Heart right ventricle (tissue), 16 donors: Measurements from ENCODE around the gene EDNRB. TPM values are rescaled to one million over a fixed set of nuclear protein-coding genes. Genes with fewer than 3 reads are reported as not detected.
"Not testable (repeated sequence)": the region's sequence is repeated elsewhere in the genome, so short reads cannot be mapped to it uniquely, and the experiment has no call there.

Experiments
- ATAC-seq, 8 donors: fragments of 200-7000 bp; cut with Tn5 transposase; one replicate each; pipeline ENCODE4 v1.9.1; 2020; ENCODE audit warnings: mild to moderate bottlenecking in 8 of 8, moderate library complexity in 8 of 8, moderate number of reproducible peaks in 1 of 8
- DNase-seq, 2 donors: peaks; one replicate each; pipeline ENCODE4 v3.0.0-alpha.2; 2020
- H3K27ac ChIP-seq, 10 donors: fragments of 200-600 bp; sonication (generic) in 2 of 10; one replicate each; pipeline versions ENCODE4 v1.5.0 to v1.8.0; 2020 to 2022; ENCODE audit warnings: mild to moderate bottlenecking in 3 of 10
- H3K27me3 ChIP-seq, 7 donors: fragments of 200-600 bp; one replicate each; pipeline ENCODE4 v1.8.0; 2021 to 2022; ENCODE audit warnings: mild to moderate bottlenecking in 2 of 7
- H3K36me3 ChIP-seq, 9 donors: fragments of 200-600 bp; sonication (generic) in 1 of 9; one replicate each; pipeline versions ENCODE4 v1.5.0 to v1.8.0; 2020 to 2022; ENCODE audit warnings: mild to moderate bottlenecking in 2 of 9
- H3K4me1 ChIP-seq, 9 donors: fragments of 200-600 bp; sonication (generic) in 1 of 9; one replicate each; pipeline versions ENCODE4 v1.5.0 to v1.8.0; 2020 to 2022; ENCODE audit warnings: mild to moderate bottlenecking in 4 of 9
- H3K4me3 ChIP-seq, 10 donors: fragments of 200-600 bp; sonication (generic) in 2 of 10; one replicate each; pipeline versions ENCODE4 v1.5.0 to v1.8.0; 2020 to 2022; ENCODE audit warnings: mild to moderate bottlenecking in 7 of 10, moderate library complexity in 2 of 10
- H3K9me3 ChIP-seq, 11 donors: fragments of 200-600 bp in 10 of 11; sonication (generic) in 2 of 11; one replicate each; pipeline versions ENCODE4 v1.5.0 to v1.8.0; 2013 to 2022; ENCODE audit warnings: mild to moderate bottlenecking in 2 of 11, control low read depth in 1 of 11, moderate library complexity in 1 of 11
- WGBS, 2 donors: extraction: QIAGEN DNeasy Blood & Tissue Kit; methylation state at CpG; one replicate each; pipeline ENCODE4 v1.1.7; 2013; ENCODE audit warnings: inconsistent platforms in 1 of 2; 5-methylcytosine and 5-hydroxymethylcytosine counted together
- intact Hi-C, 10 donors: fragments of 100-400 bp; cut with DNase I; formaldehyde crosslinking; loops; one replicate each; pipeline versions ENCODE4 v1.11.1 to v1.14.2; 2022
- polyA plus RNA-seq, 2 donors: library from polyadenylated mRNA; stranded (reverse); fragments of 200-250 nt; gene quantifications; one replicate each; pipeline ENCODE4 v1.2.3, GENCODE V29; 2013
- total RNA-seq, 10 donors: library from RNA; stranded (reverse); fragmentation: NEBNext Ultra II Directional in 3 of 10; extraction: Animal tissue kit (Norgen Biotek cat#: 25700) in 3 of 10; gene quantifications; one replicate each; pipeline versions ENCODE4 v1.2.1 to v1.2.4, GENCODE V29; 2021 to 2023
- TF ChIP-seq, protein P1 (sequence below), 9 donors: fragments of 200-600 bp; sonication (generic) in 2 of 9; IDR thresholded peaks; one replicate each; pipeline versions ENCODE4 v1.5.0 to v1.8.0; 2021 to 2022; ENCODE audit warnings: antibody characterized with exemption in 9 of 9, mild to moderate bottlenecking in 5 of 9, moderate library complexity in 1 of 9
- donor health status: Arrhythmogenic right ventricular cardiomyopathy.
- donor health status: ischemic (EF 13 %, LVEDD 7.1; RV severe dilation, severe dysfunction).
- donor health status: healthy with polysubstance abuse.
- donor health status: DM: no; HTN: yes; CAD: no.
- donor health status: DM: no; HTN: no; CAD: no.
- donor health status: ischemic (EF 25% LVEDD 6.9; RV normal size, moderate dysfunction).
- donor health status: ischemic (EF 25% LVEDD 5.7; RV mildly dilated, moderate dysfunction).
- donor health status: healthy.
- donor health status: DM: yes; HTN: yes; CAD: no.
- donor health status: Ischemic cardiomyopathy.
- donor health status: ischemic (EF 35%, LVEDD 5.7; RV mildly dilated, moderate dysfunction).
- donor health status: nonischemic (EF 11% LVEDD 7.7; RV severe dilation, severe dysfunction).
- donor health status: DM: yes; HTN: yes; CAD: no.
- donor health status: PGD.
- donor health status: ischemic (EF 29% LVEDD 5.4; RV normal size, mild dysfunction).
- donor health status: nonischemic (EF 23%, LVEDD 6.1; RV moderate dilation, normal function).

EDNRB gene
- total and polyA plus RNA-seq, 12 donors: 9.3 to 61.9 (median 19.9) TPM

DNA sequence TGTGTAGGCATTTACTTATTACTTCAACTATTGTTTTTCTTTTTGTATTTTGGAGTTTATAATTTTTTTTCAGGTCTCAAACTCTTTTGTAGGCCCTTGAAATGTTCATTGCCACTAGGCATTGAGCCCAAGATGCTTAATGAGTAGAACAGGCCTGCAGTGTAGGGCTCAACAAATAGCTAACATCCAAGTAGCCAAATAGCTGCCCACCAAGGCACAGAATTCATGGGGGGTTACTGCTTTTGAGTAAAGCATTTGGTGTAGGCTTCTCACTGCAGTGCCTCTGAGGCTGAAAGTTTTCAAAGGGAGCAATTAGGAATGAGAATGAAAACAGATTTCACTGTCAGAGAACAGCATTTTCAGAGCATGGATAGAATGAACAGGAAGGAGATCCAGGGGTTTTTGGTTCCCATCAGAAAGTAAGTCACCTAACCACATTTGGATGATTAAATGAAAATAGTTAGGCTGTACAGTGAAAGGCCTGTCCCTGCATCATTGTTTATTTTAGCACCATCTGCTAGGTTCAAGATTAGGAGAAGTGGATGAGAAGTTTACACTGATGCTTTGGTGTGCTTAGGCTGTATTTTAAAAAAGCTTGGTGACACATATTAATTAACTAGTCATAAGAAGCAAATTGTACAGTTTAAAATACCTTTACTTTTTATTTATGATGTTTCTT lies 61.0 kb downstream of the EDNRB start:
- peaks cover 0 to 30% (median 0%) of the 10 kb centered on the region in 9 donors for H3K4me1 ChIP-seq
- intact Hi-C loops: no loop called here

DNA sequence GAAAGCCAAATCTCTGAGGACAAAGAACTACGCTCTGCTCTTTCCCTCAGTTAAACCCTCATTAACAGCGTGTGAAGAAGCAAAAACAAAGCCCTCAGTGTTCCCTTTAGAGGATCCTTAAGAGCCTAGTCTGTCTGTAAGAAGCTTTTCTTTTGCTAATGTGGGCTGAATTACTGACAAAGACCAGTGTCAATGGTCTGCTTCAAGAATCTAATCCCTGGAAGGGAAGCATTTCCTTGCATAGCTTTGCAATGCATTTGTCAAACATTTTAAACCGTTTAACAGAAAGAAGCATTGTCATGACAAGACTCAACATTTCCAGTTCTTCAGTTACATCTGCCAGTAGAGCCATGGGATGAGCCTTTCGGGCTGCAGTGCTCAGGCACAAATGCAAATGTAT lies 64.9 kb downstream of the EDNRB start:
- Histone ChIP-seq H3K4me3 (no peak overlapping the region), H3K9me3 (peaks cover 0 to 17% (median 3%) of the 10 kb centered on the region in 11 donors), H3K4me1 (no peaks in the 10 kb centered on the region), H3K27ac (peak overlapping the region in 1 of 10 donors; percentile 31), H3K27me3 (no peaks in the 10 kb centered on the region), H3K36me3 (no peaks in the 10 kb centered on the region)
- no peak for DNase-seq
- intact Hi-C loops: no loop called here
- no peak for ATAC-seq
- WGBS, 2 donors: 53 to 60% methylated on average over 4 of the region's 4 CpGs
- TF ChIP-seq, protein P1, sequence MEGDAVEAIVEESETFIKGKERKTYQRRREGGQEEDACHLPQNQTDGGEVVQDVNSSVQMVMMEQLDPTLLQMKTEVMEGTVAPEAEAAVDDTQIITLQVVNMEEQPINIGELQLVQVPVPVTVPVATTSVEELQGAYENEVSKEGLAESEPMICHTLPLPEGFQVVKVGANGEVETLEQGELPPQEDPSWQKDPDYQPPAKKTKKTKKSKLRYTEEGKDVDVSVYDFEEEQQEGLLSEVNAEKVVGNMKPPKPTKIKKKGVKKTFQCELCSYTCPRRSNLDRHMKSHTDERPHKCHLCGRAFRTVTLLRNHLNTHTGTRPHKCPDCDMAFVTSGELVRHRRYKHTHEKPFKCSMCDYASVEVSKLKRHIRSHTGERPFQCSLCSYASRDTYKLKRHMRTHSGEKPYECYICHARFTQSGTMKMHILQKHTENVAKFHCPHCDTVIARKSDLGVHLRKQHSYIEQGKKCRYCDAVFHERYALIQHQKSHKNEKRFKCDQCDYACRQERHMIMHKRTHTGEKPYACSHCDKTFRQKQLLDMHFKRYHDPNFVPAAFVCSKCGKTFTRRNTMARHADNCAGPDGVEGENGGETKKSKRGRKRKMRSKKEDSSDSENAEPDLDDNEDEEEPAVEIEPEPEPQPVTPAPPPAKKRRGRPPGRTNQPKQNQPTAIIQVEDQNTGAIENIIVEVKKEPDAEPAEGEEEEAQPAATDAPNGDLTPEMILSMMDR (IDR thresholded peaks at IDR 0.05): no peak

More for the DNA sequence above, 61.0 kb downstream of the EDNRB start:
- DNase-seq: no peak
- H3K27ac ChIP-seq: peak overlapping the region in 1 of 10 donors; percentile 28
- no peak for ATAC-seq
- TF ChIP-seq, protein P1 (IDR thresholded peaks at IDR 0.05): no peak
- no peaks in the 10 kb centered on the region for H3K36me3 ChIP-seq
- no peak overlapping the region for H3K4me3 ChIP-seq
- no peaks in the 10 kb centered on the region for H3K27me3 ChIP-seq
- no peaks in the 10 kb centered on the region for H3K9me3 ChIP-seq

DNA sequence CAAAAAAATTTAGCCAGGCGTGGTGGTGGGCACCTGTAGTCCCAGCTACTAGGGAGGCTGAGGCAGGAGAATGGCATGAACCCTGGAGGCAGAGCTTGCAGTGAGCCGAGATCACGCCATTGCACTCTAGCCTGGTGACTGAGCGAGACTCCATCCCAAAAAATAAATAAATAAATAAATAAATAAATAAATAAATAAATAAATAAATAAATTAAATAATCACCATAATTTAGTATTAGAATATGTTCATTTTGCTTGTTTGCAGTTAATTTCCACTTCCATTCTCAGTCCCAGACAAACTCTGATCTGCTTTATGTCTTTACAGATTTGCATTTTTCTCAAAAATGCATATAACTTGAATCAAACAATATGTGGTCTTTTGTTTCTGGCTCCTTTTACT lies 70.6 kb downstream of the EDNRB start:
- H3K9me3 ChIP-seq: peaks cover 0 to 22% (median 6%) of the 10 kb centered on the region in 11 donors
- H3K27me3 ChIP-seq, H3K27ac ChIP-seq, H3K36me3 ChIP-seq, DNase-seq, intact Hi-C loops, H3K4me3 ChIP-seq, ATAC-seq: not testable (repeated sequence)
- peaks cover 0 to 16% (median 0%) of the 10 kb centered on the region in 9 donors for H3K4me1 ChIP-seq
- 97 to 99% methylated on average over 4 of the region's 4 CpGs for WGBS, 2 donors

DNA sequence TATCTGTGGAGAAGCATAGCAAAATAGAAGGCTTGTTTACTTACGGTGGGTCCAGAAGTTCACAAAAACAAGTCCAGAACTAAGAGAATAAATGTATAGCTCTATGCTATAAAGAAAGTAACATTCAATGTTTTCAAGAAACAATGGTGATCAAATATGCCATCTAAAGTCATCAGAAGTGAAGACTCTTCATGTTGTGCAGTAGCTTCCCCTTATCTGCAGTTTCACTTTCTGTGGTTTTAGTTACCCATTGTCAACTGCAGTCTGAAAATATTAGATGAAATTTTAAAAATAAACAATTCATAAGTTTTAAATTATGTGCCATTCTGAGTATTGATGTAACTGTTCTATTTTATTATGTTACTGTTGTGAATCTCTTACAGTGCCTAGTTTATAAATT lies 72.5 kb downstream of the EDNRB start:
- Histone ChIP-seq H3K27ac (peak overlapping the region in 1 of 10 donors; percentile 37), H3K4me3 (no peak overlapping the region), H3K36me3 (no peaks in the 10 kb centered on the region), H3K9me3 (peaks cover 0 to 21% (median 6%) of the 10 kb centered on the region in 11 donors), H3K27me3 (no peaks in the 10 kb centered on the region), H3K4me1 (peaks cover 0 to 16% (median 0%) of the 10 kb centered on the region in 9 donors)
- 83 to 94% methylated on average over 1 of the region's 1 CpG for WGBS, 2 donors
- intact Hi-C loops: no loop called here
- TF ChIP-seq, protein P1 (IDR thresholded peaks at IDR 0.05): no peak
- DNase-seq: no peak
- no peak for ATAC-seq

Other genes with a start within 250 kb of the EDNRB start
- 10 to 100 TPM in 4 of 10 donors, 1 to 10 TPM in 6; 4.1 to 13.6 (median 9.3) TPM for gene SLAIN1, start 221.1 kb downstream of the EDNRB start, total RNA-seq
- gene SLAIN1, start 221.1 kb downstream of the EDNRB start, polyA plus RNA-seq: 1 to 10 TPM; 1.4 to 3.7 TPM